Gastroesophageal sphincter (tissue), 3 donors: ENCODE data around the gene BMP5.

Experiments
- POLR2A ChIP-seq, 2 donors: fragments of 450-650 bp; IDR thresholded peaks; one replicate each; pipeline ENCODE4 v1.6.1; 2017; ENCODE audit warnings: antibody characterized with exemption in 2 of 2, mild to moderate bottlenecking in 2 of 2, moderate library complexity in 1 of 2
- TF ChIP-seq, protein P1 (sequence below), 4 experiments: fragments of 200-600 bp in 2 of 4; fragments of 450-650 bp in 2 of 4; sonication (generic) in 1 of 4; IDR thresholded peaks; one replicate each; pipeline ENCODE4 v1.5.1; 2017 to 2019; ENCODE audit warnings: antibody characterized with exemption in 4 of 4, mild to moderate bottlenecking in 2 of 4, moderate library complexity in 2 of 4

DNA sequence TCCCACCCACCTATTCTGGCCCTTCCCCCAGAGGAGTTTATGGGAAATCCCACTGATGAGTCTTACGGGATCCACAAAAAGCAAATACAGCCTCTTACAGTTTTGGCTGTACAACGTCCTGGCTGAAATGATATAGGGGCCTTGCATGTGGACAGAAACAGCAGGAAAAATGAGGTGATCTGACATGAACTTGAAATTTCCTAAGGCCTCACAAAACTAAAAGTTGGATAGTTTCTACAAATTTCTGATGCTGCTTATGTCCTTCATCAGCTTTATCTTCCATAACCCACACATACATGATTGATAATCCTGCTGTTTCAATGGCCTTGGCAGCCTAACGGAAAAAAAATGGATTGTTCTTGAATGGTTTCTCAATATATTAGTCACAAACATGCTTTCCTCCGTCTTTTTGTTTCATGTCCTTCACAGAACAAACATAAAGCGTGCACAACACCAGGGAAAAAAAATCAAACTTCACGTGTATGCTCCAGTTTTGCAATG is 118.8 kb downstream of the BMP5 start:
- TF ChIP-seq POLR2A (IDR thresholded peaks at IDR 0.05) = no peak
- TF ChIP-seq, protein P1, sequence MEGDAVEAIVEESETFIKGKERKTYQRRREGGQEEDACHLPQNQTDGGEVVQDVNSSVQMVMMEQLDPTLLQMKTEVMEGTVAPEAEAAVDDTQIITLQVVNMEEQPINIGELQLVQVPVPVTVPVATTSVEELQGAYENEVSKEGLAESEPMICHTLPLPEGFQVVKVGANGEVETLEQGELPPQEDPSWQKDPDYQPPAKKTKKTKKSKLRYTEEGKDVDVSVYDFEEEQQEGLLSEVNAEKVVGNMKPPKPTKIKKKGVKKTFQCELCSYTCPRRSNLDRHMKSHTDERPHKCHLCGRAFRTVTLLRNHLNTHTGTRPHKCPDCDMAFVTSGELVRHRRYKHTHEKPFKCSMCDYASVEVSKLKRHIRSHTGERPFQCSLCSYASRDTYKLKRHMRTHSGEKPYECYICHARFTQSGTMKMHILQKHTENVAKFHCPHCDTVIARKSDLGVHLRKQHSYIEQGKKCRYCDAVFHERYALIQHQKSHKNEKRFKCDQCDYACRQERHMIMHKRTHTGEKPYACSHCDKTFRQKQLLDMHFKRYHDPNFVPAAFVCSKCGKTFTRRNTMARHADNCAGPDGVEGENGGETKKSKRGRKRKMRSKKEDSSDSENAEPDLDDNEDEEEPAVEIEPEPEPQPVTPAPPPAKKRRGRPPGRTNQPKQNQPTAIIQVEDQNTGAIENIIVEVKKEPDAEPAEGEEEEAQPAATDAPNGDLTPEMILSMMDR (IDR thresholded peaks at IDR 0.05) = no peak
